ENCODE data around the gene RNU6-9. TPM values are rescaled to one million over a fixed set of nuclear protein-coding genes. Genes with fewer than 3 reads are reported as not detected.

RNU6-9 gene
- total and polyA plus RNA-seq, 2 of the 13 experiments (the other 11 are each of a cell fraction or from before 2014, with no cell fraction given) = under 0.01 TPM; not detected in 1

- peak; percentile 77 for TF ChIP-seq TFDP2 (CRISPR knock-in tag; IDR thresholded peaks at IDR 0.05)
- no peak for TF ChIP-seq CBFB (CRISPR knock-in tag; IDR thresholded peaks at IDR 0.05)
- peak; percentile 38 for TF ChIP-seq FOSL2 (CRISPR knock-in tag; IDR thresholded peaks at IDR 0.05)
- no peak for TF ChIP-seq ZNF558 (CRISPR knock-in tag; IDR thresholded peaks at IDR 0.05; ENCODE audit: borderline replicate concordance)
- peak; percentile 29; the same call in 1 of the 2 replicates for TF ChIP-seq ZGPAT (CRISPR knock-in tag; IDR thresholded peaks at IDR 0.05)
- no peak for TF ChIP-seq ZNF138 (CRISPR knock-in tag; IDR thresholded peaks at IDR 0.05; ENCODE audit: low read depth)
- no peak for TF ChIP-seq SMYD3 (CRISPR knock-in tag; IDR thresholded peaks at IDR 0.05)
- peak; percentile 61; the same call in 1 of the 2 replicates for TF ChIP-seq MTA1 (CRISPR knock-in tag; IDR thresholded peaks at IDR 0.05; ENCODE audit: borderline replicate concordance)
- no peak for TF ChIP-seq ZNF816 (CRISPR knock-in tag; IDR thresholded peaks at IDR 0.05; ENCODE audit: borderline replicate concordance)
- TF ChIP-seq ZBTB2 (CRISPR knock-in tag; IDR thresholded peaks at IDR 0.05; ENCODE audit: low read depth) = no peak
- no peak for TF ChIP-seq SIN3A (IDR thresholded peaks at IDR 0.05; ENCODE audit: borderline replicate concordance, low read depth, low read length)
- TF ChIP-seq ZNF205 (CRISPR knock-in tag; IDR thresholded peaks at IDR 0.05) = no peak
- TF ChIP-seq KDM5A (IDR thresholded peaks at IDR 0.05; ENCODE audit: borderline replicate concordance, low read length) = no peak; the same call in 1 of the 2 replicates
- 0 out of 2 replicates have a peak, but pooled peaks have one; percentile 12 for TF ChIP-seq RARA (CRISPR knock-in tag; IDR thresholded peaks at IDR 0.05)
- TF ChIP-seq ZNF343 (CRISPR knock-in tag; IDR thresholded peaks at IDR 0.05) = no peak
- TF ChIP-seq PATZ1 (CRISPR knock-in tag; IDR thresholded peaks at IDR 0.05) = peak; percentile 86
- TF ChIP-seq ZNF75D (CRISPR knock-in tag; IDR thresholded peaks at IDR 0.05; ENCODE audit: borderline replicate concordance) = no peak
- no peak for TF ChIP-seq ELF4 (CRISPR knock-in tag; IDR thresholded peaks at IDR 0.05; ENCODE audit: borderline replicate concordance)
- TF ChIP-seq PITX1 (CRISPR knock-in tag; IDR thresholded peaks at IDR 0.05) = 0 out of 2 replicates have a peak, but pooled peaks have one; percentile 15
- no peak for TF ChIP-seq SOX13 (IDR thresholded peaks at IDR 0.05)
- peak in 1 of 2 experiments; percentile 57; a peak in 2 of 4 replicates for TF ChIP-seq SOX13 (CRISPR knock-in tag; conservative IDR thresholded peaks at IDR 0.05 in 1 of 2, IDR thresholded peaks at IDR 0.05 in 1 of 2)
- peak; percentile 67 for TF ChIP-seq PHF21A (CRISPR knock-in tag; IDR thresholded peaks at IDR 0.05)
- TF ChIP-seq PRPF4 (IDR thresholded peaks at IDR 0.05; ENCODE audit: low read depth, low read length, poor library complexity, severe bottlenecking) = no peak
- peak; percentile 14; the same call in 1 of the 2 replicates for TF ChIP-seq FOXO1 (CRISPR knock-in tag; IDR thresholded peaks at IDR 0.05)
- TF ChIP-seq MBNL3 (CRISPR knock-in tag; conservative IDR thresholded peaks at IDR 0.05) = no peak
Observed at GRCh38 chr19:926589-927350, 33.5 kb downstream of the RNU6-9 start (continued).

All from HepG2 (cell line).